Measurements from ENCODE around the gene DNLZ. TPM values are rescaled to one million over a fixed set of nuclear protein-coding genes. Genes with fewer than 3 reads are reported as not detected.

DNLZ gene
- total RNA-seq, 4 donors from 2014 or later = 37.9 to 65.1 (median 54.3) TPM

- Histone ChIP-seq H3K9me3 (no peaks in the 10 kb centered on the region), H3K4me3 (no peak overlapping the region), H3K36me3 (no peaks in the 10 kb centered on the region), H3K27ac (no peak overlapping the region), H3K27me3 (peaks cover 7 to 33% (median 20%) of the 10 kb centered on the region in 3 donors), H3K4me1 (peaks cover 0 to 5% of the 10 kb centered on the region in 2 donors)
- in situ Hi-C loops (cut with MboI; ENCODE audit: low sequenced_read_pairs in 4 of 4) = no loop called here
- TF ChIP-seq POLR2A (IDR thresholded peaks at IDR 0.05) (no peak), CTCF (IDR thresholded peaks at IDR 0.05 in 4 of 5, conservative IDR thresholded peaks at IDR 0.05 in 1 of 5) (no peak)
- DNase-seq = no peak
- intact Hi-C loops (cut with DNase I; ENCODE audit: low total_unique reads) = no loop called here
- no peak for ATAC-seq
These were observed 19.7 kb downstream of the DNLZ start for GRCh38 chr9:136343884-136344269.

GRCh38 chr9:136343121-136343883 is 20.2 kb downstream of the DNLZ start:
- intact Hi-C loops (cut with DNase I; ENCODE audit: low total_unique reads) (no loop called here), in situ Hi-C loops (cut with MboI; ENCODE audit: low sequenced_read_pairs in 4 of 4) (no loop called here)
- DNase-seq (no peak), ATAC-seq (no peak)
- Histone ChIP-seq H3K27me3 (peaks cover 7 to 33% (median 20%) of the 10 kb centered on the region in 3 donors), H3K4me1 (peaks cover 0 to 5% of the 10 kb centered on the region in 2 donors), H3K4me3 (peak overlapping the region in 1 of 4 donors; percentile 44), H3K27ac (no peak overlapping the region), H3K36me3 (no peaks in the 10 kb centered on the region), H3K9me3 (no peaks in the 10 kb centered on the region)
- TF ChIP-seq CTCF (IDR thresholded peaks at IDR 0.05 in 4 of 5, conservative IDR thresholded peaks at IDR 0.05 in 1 of 5) (no peak), POLR2A (IDR thresholded peaks at IDR 0.05) (no peak)

GRCh38 chr9:136342181-136343120 is 21.1 kb downstream of the DNLZ start:
- peaks cover 0 to 5% of the 10 kb centered on the region in 2 donors for H3K4me1 ChIP-seq

GRCh38 chr9:136341769-136342168 is 21.8 kb downstream of the DNLZ start:
- Histone ChIP-seq H3K27ac (no peak overlapping the region), H3K9me3 (no peaks in the 10 kb centered on the region), H3K36me3 (no peaks in the 10 kb centered on the region), H3K27me3 (peaks cover 7 to 25% (median 20%) of the 10 kb centered on the region in 3 donors), H3K4me1 (peaks cover 0 to 5% of the 10 kb centered on the region in 2 donors), H3K4me3 (no peak overlapping the region)
- intact Hi-C loops (cut with DNase I; ENCODE audit: low total_unique reads) (no loop called here), in situ Hi-C loops (cut with MboI; ENCODE audit: low sequenced_read_pairs in 4 of 4) (no loop called here)
- ATAC-seq (no peak), DNase-seq (no peak)
- no peak for TF ChIP-seq CTCF (IDR thresholded peaks at IDR 0.05 in 4 of 5, conservative IDR thresholded peaks at IDR 0.05 in 1 of 5)
- TF ChIP-seq POLR2A (IDR thresholded peaks at IDR 0.05) = no peak

More at GRCh38 chr9:136342181-136343120, 21.1 kb downstream of the DNLZ start:
- Histone ChIP-seq H3K9me3 (no peaks in the 10 kb centered on the region), H3K27ac (no peak overlapping the region), H3K36me3 (no peaks in the 10 kb centered on the region), H3K4me3 (peak overlapping the region in 3 of 4 donors; percentile 40 to 56 (median 44)), H3K27me3 (peaks cover 7 to 32% (median 20%) of the 10 kb centered on the region in 3 donors)
- TF ChIP-seq CTCF (IDR thresholded peaks at IDR 0.05 in 4 of 5, conservative IDR thresholded peaks at IDR 0.05 in 1 of 5) (no peak), POLR2A (IDR thresholded peaks at IDR 0.05) (no peak)
- in situ Hi-C loops (cut with MboI; ENCODE audit: low sequenced_read_pairs in 4 of 4) (no loop called here), intact Hi-C loops (cut with DNase I; ENCODE audit: low total_unique reads) (no loop called here)
- DNase-seq (peak in 1 of 2 donors; percentile 48), ATAC-seq (peak in 1 of 2 donors; percentile 8)
